M059J (cell line): ENCODE data around the gene PAX4. TPM values are rescaled to one million over a fixed set of nuclear protein-coding genes. Genes with fewer than 3 reads are reported as not detected.

Experiments used
- DNase-seq: peaks from one replicate; pipeline ENCODE4 v3.0.0-alpha.2; 2012; ENCODE audit warnings: low read depth
- total RNA-seq: library from RNA; depleted of rRNA; stranded (reverse); fragments of >200 nt; shearing (Covaris generic); gene quantifications from 2 replicates; pipeline ENCODE4 v1.2.3, GENCODE V29; 2014; rRNA removed

PAX4 gene
- not detected in 2 replicates for total RNA-seq

DNA sequence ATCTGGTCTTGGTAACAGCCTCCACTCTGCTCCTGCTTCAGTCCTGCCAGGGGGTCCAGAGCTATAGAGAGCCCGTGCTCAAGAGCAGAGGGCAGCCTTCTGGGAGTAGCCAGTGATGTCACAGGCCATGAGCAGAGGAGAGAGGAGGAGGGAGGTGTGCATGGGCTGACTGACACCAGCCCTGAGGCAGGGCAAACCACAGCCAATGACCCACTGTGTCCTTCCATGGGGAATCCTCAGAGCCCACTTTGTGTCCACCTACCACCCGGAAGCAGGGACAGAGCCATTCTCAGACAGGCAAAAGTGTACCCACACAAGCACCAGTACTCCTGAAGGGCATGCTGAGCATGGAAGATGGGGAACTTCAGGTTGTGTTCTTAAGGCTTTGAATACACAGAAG is at the start of gene PAX4:
Gene PAX4 (minus strand): TSS at position 101 of the 400 bp plus-strand sequence. CDS start 2,214 bp downstream, outside the sequence.
- no peak for DNase-seq

GRCh38 chr7:127667017-127667670 is 49.2 kb upstream of the PAX4 start:
- peak; percentile 52 for DNase-seq

- no peak for DNase-seq
Observed at GRCh38 chr7:127666602-127667001, 48.7 kb upstream of the PAX4 start.

DNA sequence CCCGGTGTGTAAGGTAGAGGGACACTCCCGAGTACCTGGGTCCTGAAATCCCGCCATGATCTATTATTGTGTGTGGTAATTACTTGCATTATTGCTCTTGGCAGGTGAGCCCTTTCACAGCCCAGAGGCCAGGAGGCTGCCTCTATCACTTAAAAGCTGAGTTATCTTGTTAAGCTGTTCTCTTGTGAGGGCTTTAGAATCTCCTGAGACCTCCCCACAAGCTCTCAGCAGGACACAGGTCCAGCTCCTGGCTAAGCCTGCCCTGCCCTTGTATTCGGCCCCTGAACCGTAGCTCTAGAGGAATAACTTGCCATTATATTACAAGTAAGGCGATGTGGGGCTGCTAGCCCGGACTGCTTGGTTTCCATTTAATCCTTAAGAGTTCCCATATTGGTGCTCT is 48.0 kb upstream of the PAX4 start:
- no peak for DNase-seq

- DNase-seq = no peak
Observed at GRCh38 chr7:127658970-127659630, 41.2 kb upstream of the PAX4 start.

GRCh38 chr7:127657500-127657899 is 39.6 kb upstream of the PAX4 start:
- no peak for DNase-seq

- DNase-seq = no peak
Observed at GRCh38 chr7:127655720-127656119, 37.8 kb upstream of the PAX4 start.

DNA sequence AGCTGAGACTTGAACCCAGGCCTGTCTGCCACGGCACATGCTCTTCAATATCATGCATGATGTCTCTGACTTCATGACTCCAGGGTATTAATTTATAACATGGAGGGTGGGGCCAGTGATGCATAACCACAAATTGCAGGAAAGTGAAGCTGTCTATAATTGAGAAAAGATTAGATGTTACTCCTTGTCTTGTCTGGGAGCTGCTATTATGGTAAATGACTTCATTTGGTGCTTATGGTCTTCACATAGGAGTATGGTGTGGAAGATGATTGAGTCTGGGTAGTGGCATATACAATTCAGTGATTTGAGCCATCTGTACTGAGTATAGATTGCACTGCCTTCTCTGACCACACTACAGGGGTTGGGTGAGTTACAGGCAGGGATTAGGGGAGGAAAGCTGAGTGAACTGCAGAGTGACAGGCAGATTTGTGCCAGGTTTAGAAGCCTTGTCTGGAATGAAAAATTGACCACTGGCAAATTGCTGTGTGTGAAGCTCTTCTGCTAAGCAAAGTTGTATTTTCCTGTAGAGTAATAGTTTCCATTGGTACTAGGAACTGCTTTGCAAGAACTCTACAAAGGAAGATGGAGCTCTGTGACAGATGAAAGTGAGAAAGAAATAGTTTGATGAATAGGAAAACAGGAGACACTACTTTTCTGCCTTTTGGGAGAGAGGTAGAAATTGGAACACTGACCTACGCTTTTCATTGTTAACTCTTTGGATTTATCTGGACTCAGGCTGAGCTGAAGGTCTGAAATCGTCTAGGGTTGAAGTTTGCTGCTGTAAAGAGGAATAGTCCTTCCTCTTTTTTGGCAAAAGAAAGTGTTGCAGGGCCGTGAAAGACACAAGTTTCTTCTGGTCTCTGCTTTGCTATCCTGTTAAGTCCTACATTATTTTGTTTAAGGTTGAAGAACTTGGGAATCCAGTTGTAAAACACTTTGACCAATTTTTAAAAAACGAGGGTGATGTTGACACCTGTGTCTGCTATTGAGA is 36.8 kb upstream of the PAX4 start:
- DNase-seq = peak; percentile 24

- no peak for DNase-seq
Observed at GRCh38 chr7:127653396-127653795, 35.5 kb upstream of the PAX4 start.

GRCh38 chr7:127652333-127653248 is 34.6 kb upstream of the PAX4 start:
- DNase-seq = peak; percentile 39

- peak; percentile 100 for DNase-seq
Observed at GRCh38 chr7:127651556-127652332, 33.8 kb upstream of the PAX4 start, which contains the start of gene SND1. SND1 (plus strand) TSS chr7:127652194; CDS start chr7:127652374, 180 bp downstream.

- no peak for DNase-seq
Observed at GRCh38 chr7:127650847-127651555, 33.1 kb upstream of the PAX4 start.

- DNase-seq = no peak
Observed at GRCh38 chr7:127648986-127649385, 31.0 kb upstream of the PAX4 start.

GRCh38 chr7:127647636-127648035 is 29.7 kb upstream of the PAX4 start:
- no peak for DNase-seq

DNA sequence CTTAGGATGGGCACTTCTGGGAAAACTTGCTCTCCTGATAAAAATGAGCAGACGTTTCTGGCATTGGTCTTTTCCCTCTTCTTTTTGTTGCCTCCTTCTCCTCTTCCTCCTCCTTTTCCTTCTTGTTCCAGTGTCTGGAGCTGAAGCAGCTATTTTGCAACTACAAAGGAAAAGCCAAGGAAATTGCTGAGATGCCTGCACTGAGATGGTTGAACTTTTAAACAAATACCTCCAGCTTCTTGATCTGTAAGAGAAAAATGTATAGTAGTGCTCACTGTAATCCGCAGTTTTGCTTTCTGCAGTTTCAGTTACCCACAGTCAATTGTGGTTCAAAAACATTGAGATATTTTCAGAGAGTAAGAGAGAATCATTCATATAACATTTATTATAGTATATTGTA is 26.5 kb upstream of the PAX4 start:
- DNase-seq = no peak

DNA sequence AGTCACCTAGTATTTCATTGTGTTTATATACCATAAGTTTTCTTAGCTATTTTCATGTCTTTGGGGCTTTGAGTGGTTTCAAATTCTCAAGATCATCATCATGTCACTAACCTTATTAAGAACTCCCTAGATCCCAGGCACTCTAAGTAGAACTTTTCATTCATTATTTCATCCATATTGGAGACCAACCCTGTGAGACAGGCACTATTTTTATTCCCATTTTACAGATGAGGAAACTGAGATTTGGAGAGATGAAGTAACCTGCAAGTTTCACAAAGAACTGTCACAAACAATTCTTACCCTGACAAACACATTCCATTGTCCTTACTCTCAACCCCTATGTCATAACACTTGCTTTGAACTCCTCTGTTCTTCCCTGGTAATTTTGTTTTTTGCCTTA is 20.3 kb upstream of the PAX4 start:
- peak; percentile 19 for DNase-seq

DNA sequence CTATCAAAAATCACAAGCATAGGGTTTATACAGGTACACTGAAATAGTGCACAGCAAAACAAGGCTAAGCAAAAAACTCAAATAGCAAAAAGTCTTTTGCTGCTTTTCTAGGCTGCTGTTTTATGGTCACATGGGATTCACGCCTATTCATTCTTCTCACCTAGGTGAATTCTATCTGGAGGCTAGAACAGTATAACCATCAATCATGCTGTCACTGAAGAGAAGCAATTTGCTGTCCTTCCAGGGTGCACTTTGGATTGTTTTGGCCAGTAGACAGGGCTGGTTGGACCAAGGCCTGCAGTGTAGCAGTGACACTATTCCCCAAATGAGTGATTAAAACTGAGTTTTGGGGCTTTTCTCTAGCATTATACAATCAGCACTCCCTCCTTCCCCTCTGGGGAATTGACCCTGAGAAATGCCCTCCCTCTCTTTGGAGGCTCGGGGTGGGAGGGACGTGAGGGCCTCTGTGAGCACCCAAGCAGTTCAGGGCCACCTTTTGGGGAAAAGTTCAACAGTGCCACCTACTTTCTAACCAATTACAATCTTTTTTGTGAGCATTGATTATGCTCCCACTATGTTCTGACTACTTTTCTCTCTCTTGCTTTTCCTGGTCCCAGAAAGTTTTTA is 17.8 kb upstream of the PAX4 start:
- peak; percentile 21 for DNase-seq

- DNase-seq = peak; percentile 82
Observed at GRCh38 chr7:127632276-127632910, 14.5 kb upstream of the PAX4 start.
